PC-9 (cell line): ENCODE results near the gene CDH26. TPM values are rescaled to one million over a fixed set of nuclear protein-coding genes. Genes with fewer than 3 reads are reported as not detected.

ENCODE experiments used
- BruUV-seq: library from RNA; stranded (reverse); fragments of 400-500 nt; replicated peaks from 2 replicates; lab custom pipeline; 2021; lab: Mats Ljungman, UMichigan
- CTCF ChIA-PET: fragments of 300-600 bp; sonication (Branson Sonifier 250); formaldehyde crosslinking; loops from one replicate; lab custom pipeline; 2022; ENCODE audit warnings: antibody characterized with exemption; lab: Charles Lee
- POLR2A ChIA-PET: fragments of 300-600 bp; sonication (Branson Sonifier 250); formaldehyde crosslinking; loops from one replicate; lab custom pipeline; 2022; ENCODE audit warnings: antibody characterized with exemption; ENCODE audit not compliant: unreplicated experiment; lab: Charles Lee
- DNase-seq, 2 experiments: peaks; one replicate each; pipeline versions ENCODE4 v3.0.0 to v3.0.0-alpha.2; 2015 to 2022; ENCODE audit warnings: mixed read lengths in 1 of 2
- H2AFZ ChIP-seq: fragments of 200-600 bp; sonication (generic); 2 replicates; pipeline ENCODE4 v1.8.1; 2017; ENCODE audit warnings: antibody characterized with exemption
- H3F3A ChIP-seq: fragments of 200-600 bp; sonication (generic); 2 replicates; pipeline ENCODE4 v1.8.1; 2017; ENCODE audit warnings: antibody characterized with exemption, mild to moderate bottlenecking, low read depth; ENCODE audit not compliant: insufficient read depth
- H3K27ac ChIP-seq: fragments of 200-600 bp; sonication (generic); 2 replicates; pipeline ENCODE4 v1.6.1; 2016; ENCODE audit warnings: mixed run types
- H3K27me3 ChIP-seq: fragments of 200-600 bp; sonication (generic); 2 replicates; pipeline ENCODE4 v1.6.1; 2016; ENCODE audit warnings: low read depth, mixed run types; ENCODE audit not compliant: insufficient read depth
- H3K36me3 ChIP-seq: fragments of 200-600 bp; sonication (generic); 2 replicates; pipeline ENCODE4 v1.6.1; 2016; ENCODE audit warnings: low read depth, mixed run types
- H3K4me1 ChIP-seq: fragments of 200-600 bp; sonication (generic); replicated peaks from 2 replicates; pipeline ENCODE4 v1.6.1; 2016; ENCODE audit warnings: mixed run types; ENCODE audit not compliant: insufficient read depth
- H3K4me2 ChIP-seq: fragments of 200-600 bp; sonication (generic); 2 replicates; pipeline ENCODE4 v1.6.1; 2017; ENCODE audit warnings: mixed run types
- H3K4me3 ChIP-seq: fragments of 200-600 bp; sonication (generic); 2 replicates; pipeline ENCODE4 v1.6.1; 2016; ENCODE audit warnings: mixed run types
- H3K79me2 ChIP-seq: fragments of 200-600 bp; sonication (generic); 2 replicates; pipeline ENCODE4 v1.6.1; 2017; ENCODE audit warnings: low read depth, mixed run types
- H3K9me2 ChIP-seq: fragments of 200-600 bp; sonication (generic); 2 replicates; pipeline ENCODE4 v1.8.1; 2017; ENCODE audit warnings: mild to moderate bottlenecking; ENCODE audit not compliant: insufficient read depth
- H3K9me3 ChIP-seq: fragments of 200-600 bp; sonication (generic); 2 replicates; pipeline ENCODE4 v1.8.1; 2016; ENCODE audit warnings: low read depth; ENCODE audit not compliant: insufficient read depth
- H4K20me1 ChIP-seq: fragments of 200-600 bp; sonication (generic); 2 replicates; pipeline ENCODE4 v1.8.1; 2017; ENCODE audit not compliant: insufficient read depth
- CTCF ChIP-seq: fragments of 200-600 bp; sonication (generic); conservative IDR thresholded peaks from 2 replicates; pipeline ENCODE4 v1.6.1; 2017; ENCODE audit warnings: mixed run types, antibody characterized with exemption, mild to moderate bottlenecking, moderate library complexity
- EZH2 ChIP-seq: fragments of 200-600 bp; sonication (generic); IDR thresholded peaks from 2 replicates; pipeline ENCODE4 v1.8.0; 2017; ENCODE audit warnings: antibody characterized with exemption, low read depth
- intact Hi-C: fragments of 100-400 bp; cut with micrococcal nuclease; formaldehyde crosslinking; loops from one replicate; pipeline ENCODE4 v1.10.0; 2022; ENCODE audit not compliant: unreplicated experiment
- total RNA-seq: library from RNA; stranded (reverse); gene quantifications from 2 replicates; pipeline ENCODE4 v1.2.3, GENCODE V29; 2021

CDH26 gene
- total RNA-seq, 1 experiment from 2014 or later = 1.1 TPM

- Histone ChIP-seq H3K9me2 (no peaks in the 10 kb centered on the region), H3K36me3 (no peaks in the 10 kb centered on the region), H4K20me1 (no peaks in the 10 kb centered on the region), H3K4me3 (no peak overlapping the region), H2AFZ (0 out of 2 replicates have a peak overlapping the region, but pooled peaks have one; percentile 19), H3K27ac (0 out of 2 replicates have a peak overlapping the region, but pooled peaks have one; percentile 6), H3K27me3 (no peaks in the 10 kb centered on the region), H3K4me2 (no peak overlapping the region), H3F3A (peaks cover 3% of the 10 kb centered on the region; the same call in 1 of the 2 replicates), H3K79me2 (no peaks in the 10 kb centered on the region), H3K9me3 (no peaks in the 10 kb centered on the region), H3K4me1 (peaks cover 15% of the 10 kb centered on the region)
- peak in 1 of 2 experiments; percentile 60 for DNase-seq
- intact Hi-C loops = no loop called here
- CTCF ChIA-PET = no interaction called here
- no TSS peak for BruUV-seq
- POLR2A ChIA-PET = no interaction called here
- TF ChIP-seq CTCF (no peak), EZH2 (no peak)
These were observed 87.8 kb downstream of the CDH26 start for GRCh38 chr20:60046011-60046413.

DNA sequence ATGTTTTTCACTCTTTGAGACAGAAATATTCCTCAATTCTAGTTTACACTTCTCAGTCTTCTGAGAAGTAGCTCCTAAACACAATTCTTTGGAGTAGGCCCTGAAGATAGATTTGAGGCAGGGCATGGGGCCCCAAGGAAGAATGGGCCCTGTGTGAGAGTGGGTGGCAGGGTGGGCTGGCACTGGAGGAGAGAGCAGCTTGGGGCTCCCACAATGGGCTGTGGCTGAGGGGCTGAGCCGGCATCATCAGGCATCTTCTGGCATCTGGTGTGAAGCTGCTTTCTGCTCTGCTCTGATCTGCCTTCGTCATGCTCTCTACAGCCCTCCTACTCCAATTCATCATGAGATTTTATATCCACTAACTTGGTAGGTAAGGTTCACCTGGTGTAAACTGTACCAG lies 88.2 kb downstream of the CDH26 start:
- Histone ChIP-seq H3K79me2 (no peaks in the 10 kb centered on the region), H2AFZ (0 out of 2 replicates have a peak overlapping the region, but pooled peaks have one; percentile 19), H3K9me3 (no peaks in the 10 kb centered on the region), H3K27ac (0 out of 2 replicates have a peak overlapping the region, but pooled peaks have one; percentile 6), H3K36me3 (no peaks in the 10 kb centered on the region), H3K4me3 (no peak overlapping the region), H4K20me1 (no peaks in the 10 kb centered on the region), H3K4me1 (peaks cover 11% of the 10 kb centered on the region), H3K9me2 (no peaks in the 10 kb centered on the region), H3F3A (no peaks in the 10 kb centered on the region; the same call in 1 of the 2 replicates), H3K4me2 (no peak overlapping the region), H3K27me3 (no peaks in the 10 kb centered on the region)
- CTCF ChIA-PET = no interaction called here
- DNase-seq = no peak
- POLR2A ChIA-PET = no interaction called here
- intact Hi-C loops = no loop called here
- BruUV-seq = no TSS peak
- TF ChIP-seq CTCF (no peak), EZH2 (no peak)

DNA sequence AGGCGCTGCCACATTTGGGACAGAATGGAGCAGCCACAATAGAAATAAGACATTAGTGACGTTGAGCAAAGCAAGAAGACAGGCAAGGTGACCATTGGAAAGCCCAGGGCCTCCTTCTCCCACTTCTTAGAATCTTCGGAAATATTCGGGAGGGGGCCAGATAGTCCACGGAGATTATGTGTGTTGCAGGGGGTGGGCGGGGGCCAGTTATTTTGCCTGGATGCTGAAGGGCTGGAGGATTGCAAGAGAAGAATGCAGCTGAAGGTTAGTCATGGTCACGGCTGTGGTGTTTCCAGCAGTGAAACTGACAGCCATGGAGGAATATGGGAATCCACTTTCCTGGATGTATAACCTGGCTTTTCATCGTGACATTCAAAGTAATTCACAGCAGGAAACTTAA lies 88.6 kb downstream of the CDH26 start:
- BruUV-seq = no TSS peak
- Histone ChIP-seq H3K4me2 (no peak overlapping the region), H3K9me3 (no peaks in the 10 kb centered on the region), H3F3A (no peaks in the 10 kb centered on the region; the same call in 1 of the 2 replicates), H3K9me2 (no peaks in the 10 kb centered on the region), H2AFZ (no peak overlapping the region), H3K27ac (no peak overlapping the region), H3K36me3 (no peaks in the 10 kb centered on the region), H3K4me1 (peaks cover 7% of the 10 kb centered on the region), H3K4me3 (no peak overlapping the region), H3K79me2 (no peaks in the 10 kb centered on the region), H4K20me1 (no peaks in the 10 kb centered on the region), H3K27me3 (no peaks in the 10 kb centered on the region)
- TF ChIP-seq EZH2 = no peak
- TF ChIP-seq CTCF = no peak
- intact Hi-C loops = no loop called here
- ChIA-PET POLR2A (no interaction called here), CTCF (no interaction called here)
- no peak for DNase-seq
